H1 (cell line): ENCODE data around the gene PLXDC2. TPM values are rescaled to one million over a fixed set of nuclear protein-coding genes. Genes with fewer than 3 reads are reported as not detected.

Experiments used
- KDM5A ChIP-seq: fragments of 200-600 bp; IDR thresholded peaks from 2 replicates; pipeline ENCODE4 v1.7.1; 2012; ENCODE audit warnings: mild to moderate bottlenecking, low read length, inconsistent platforms, mixed read lengths
- RXRA ChIP-seq: IDR thresholded peaks from 2 replicates; pipeline ENCODE4 v1.6.1; 2011; ENCODE audit warnings: low read depth, mild to moderate bottlenecking, low read length, moderate library complexity; ENCODE audit not compliant: insufficient read depth
- TEAD4 ChIP-seq: IDR thresholded peaks from 2 replicates; pipeline ENCODE4 v1.6.1; 2012; ENCODE audit warnings: low read depth, low read length, inconsistent platforms, mixed read lengths
- polyA plus RNA-seq, 7 experiments: library from polyadenylated mRNA; depleted of rRNA in 3 of 7; stranded (reverse) in 5 of 7; unstranded in 2 of 7; fragments of >200 nt in 5 of 7; fragments of 200-250 nt in 2 of 7; gene quantifications; 1 replicate in 5 of 7; 2 replicates in 1 of 7; 4 replicates in 1 of 7; pipeline versions ENCODE4 v1.2.1 to v1.2.3, GENCODE V29; 2011 to 2013; ENCODE audit warnings: missing spikeins in 2 of 7, mixed read lengths in 2 of 7
- total RNA-seq: library from RNA; stranded (reverse); fragmentation: NEBNext Ultra II Directional; extraction: Animal tissue kit (Norgen Biotek cat#: 25700); gene quantifications from 2 replicates; pipeline ENCODE4 v1.2.1, GENCODE V29; 2021
- TF ChIP-seq, protein P1 (sequence below): fragments of 300-600 bp; sonication (generic); IDR thresholded peaks from 2 replicates; pipeline ENCODE4 v1.7.1; 2012; ENCODE audit warnings: low read length, moderate library complexity, mild to moderate bottlenecking, inconsistent platforms; ENCODE audit not compliant: insufficient replicate concordance
- TF ChIP-seq, protein P2 (sequence below): IDR thresholded peaks from 2 replicates; pipeline ENCODE4 v1.6.1; 2012; ENCODE audit warnings: inconsistent platforms
- TF ChIP-seq, protein P3 (sequence below): IDR thresholded peaks from 2 replicates; pipeline ENCODE4 v1.6.1; 2012; ENCODE audit warnings: low read length, inconsistent platforms

The PLXDC2 gene
- total and polyA plus RNA-seq, 2 of the 8 experiments (the other 6 are each of a cell fraction or from before 2014, with no cell fraction given): 23.0 to 40.5 TPM

DNA sequence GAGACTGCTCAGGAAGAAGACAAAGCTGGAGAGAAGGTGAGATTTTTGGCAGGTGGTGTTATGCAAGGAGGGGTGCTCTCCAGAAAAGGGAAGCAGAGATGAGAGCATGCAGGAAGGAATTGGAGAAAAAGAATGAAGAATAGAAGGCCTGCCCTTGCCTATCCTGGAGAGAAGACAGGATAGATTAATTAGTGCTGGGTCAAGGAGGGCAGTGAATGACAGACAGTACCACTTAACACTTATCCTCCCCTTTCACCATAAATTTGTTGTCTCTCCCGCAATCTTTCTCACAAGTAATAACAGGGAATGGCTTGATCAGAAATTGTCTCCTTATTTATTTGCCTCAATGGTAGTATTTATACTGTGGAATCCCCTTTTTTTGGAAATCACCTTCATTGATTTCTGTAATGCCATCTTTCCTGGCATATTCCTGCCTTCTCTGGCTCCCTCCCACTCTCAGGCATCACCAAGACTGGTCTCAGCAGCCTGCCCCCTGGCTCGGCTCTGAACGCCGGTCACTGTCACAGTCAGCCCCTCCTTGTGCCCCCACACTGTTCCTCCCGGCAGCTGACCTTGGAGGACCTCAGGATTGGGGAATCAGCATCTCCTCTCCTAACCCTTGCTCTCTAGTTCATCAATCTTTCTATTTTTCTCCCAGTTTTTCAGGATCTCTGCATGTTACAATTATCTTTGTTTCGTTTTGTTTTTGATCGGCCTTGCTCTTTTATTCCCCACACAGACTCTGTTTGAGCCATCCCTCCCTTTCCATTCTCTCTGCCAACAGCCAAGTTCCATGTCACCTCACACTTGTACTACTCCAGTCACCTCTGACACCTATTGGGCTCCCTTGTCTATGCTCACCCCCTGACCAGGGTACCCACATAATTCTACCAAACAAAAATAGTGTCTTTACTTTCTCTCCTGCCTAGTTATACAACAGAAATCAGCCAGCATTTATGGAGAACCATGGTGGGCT is 294.2 kb downstream of the PLXDC2 start (continued):
- TF ChIP-seq, protein P1, sequence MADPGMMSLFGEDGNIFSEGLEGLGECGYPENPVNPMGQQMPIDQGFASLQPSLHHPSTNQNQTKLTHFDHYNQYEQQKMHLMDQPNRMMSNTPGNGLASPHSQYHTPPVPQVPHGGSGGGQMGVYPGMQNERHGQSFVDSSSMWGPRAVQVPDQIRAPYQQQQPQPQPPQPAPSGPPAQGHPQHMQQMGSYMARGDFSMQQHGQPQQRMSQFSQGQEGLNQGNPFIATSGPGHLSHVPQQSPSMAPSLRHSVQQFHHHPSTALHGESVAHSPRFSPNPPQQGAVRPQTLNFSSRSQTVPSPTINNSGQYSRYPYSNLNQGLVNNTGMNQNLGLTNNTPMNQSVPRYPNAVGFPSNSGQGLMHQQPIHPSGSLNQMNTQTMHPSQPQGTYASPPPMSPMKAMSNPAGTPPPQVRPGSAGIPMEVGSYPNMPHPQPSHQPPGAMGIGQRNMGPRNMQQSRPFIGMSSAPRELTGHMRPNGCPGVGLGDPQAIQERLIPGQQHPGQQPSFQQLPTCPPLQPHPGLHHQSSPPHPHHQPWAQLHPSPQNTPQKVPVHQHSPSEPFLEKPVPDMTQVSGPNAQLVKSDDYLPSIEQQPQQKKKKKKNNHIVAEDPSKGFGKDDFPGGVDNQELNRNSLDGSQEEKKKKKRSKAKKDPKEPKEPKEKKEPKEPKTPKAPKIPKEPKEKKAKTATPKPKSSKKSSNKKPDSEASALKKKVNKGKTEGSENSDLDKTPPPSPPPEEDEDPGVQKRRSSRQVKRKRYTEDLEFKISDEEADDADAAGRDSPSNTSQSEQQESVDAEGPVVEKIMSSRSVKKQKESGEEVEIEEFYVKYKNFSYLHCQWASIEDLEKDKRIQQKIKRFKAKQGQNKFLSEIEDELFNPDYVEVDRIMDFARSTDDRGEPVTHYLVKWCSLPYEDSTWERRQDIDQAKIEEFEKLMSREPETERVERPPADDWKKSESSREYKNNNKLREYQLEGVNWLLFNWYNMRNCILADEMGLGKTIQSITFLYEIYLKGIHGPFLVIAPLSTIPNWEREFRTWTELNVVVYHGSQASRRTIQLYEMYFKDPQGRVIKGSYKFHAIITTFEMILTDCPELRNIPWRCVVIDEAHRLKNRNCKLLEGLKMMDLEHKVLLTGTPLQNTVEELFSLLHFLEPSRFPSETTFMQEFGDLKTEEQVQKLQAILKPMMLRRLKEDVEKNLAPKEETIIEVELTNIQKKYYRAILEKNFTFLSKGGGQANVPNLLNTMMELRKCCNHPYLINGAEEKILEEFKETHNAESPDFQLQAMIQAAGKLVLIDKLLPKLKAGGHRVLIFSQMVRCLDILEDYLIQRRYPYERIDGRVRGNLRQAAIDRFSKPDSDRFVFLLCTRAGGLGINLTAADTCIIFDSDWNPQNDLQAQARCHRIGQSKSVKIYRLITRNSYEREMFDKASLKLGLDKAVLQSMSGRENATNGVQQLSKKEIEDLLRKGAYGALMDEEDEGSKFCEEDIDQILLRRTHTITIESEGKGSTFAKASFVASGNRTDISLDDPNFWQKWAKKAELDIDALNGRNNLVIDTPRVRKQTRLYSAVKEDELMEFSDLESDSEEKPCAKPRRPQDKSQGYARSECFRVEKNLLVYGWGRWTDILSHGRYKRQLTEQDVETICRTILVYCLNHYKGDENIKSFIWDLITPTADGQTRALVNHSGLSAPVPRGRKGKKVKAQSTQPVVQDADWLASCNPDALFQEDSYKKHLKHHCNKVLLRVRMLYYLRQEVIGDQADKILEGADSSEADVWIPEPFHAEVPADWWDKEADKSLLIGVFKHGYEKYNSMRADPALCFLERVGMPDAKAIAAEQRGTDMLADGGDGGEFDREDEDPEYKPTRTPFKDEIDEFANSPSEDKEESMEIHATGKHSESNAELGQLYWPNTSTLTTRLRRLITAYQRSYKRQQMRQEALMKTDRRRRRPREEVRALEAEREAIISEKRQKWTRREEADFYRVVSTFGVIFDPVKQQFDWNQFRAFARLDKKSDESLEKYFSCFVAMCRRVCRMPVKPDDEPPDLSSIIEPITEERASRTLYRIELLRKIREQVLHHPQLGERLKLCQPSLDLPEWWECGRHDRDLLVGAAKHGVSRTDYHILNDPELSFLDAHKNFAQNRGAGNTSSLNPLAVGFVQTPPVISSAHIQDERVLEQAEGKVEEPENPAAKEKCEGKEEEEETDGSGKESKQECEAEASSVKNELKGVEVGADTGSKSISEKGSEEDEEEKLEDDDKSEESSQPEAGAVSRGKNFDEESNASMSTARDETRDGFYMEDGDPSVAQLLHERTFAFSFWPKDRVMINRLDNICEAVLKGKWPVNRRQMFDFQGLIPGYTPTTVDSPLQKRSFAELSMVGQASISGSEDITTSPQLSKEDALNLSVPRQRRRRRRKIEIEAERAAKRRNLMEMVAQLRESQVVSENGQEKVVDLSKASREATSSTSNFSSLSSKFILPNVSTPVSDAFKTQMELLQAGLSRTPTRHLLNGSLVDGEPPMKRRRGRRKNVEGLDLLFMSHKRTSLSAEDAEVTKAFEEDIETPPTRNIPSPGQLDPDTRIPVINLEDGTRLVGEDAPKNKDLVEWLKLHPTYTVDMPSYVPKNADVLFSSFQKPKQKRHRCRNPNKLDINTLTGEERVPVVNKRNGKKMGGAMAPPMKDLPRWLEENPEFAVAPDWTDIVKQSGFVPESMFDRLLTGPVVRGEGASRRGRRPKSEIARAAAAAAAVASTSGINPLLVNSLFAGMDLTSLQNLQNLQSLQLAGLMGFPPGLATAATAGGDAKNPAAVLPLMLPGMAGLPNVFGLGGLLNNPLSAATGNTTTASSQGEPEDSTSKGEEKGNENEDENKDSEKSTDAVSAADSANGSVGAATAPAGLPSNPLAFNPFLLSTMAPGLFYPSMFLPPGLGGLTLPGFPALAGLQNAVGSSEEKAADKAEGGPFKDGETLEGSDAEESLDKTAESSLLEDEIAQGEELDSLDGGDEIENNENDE: no peak
- TF ChIP-seq TEAD4 (no peak), KDM5A (no peak), RXRA (no peak)
- TF ChIP-seq, protein P2, sequence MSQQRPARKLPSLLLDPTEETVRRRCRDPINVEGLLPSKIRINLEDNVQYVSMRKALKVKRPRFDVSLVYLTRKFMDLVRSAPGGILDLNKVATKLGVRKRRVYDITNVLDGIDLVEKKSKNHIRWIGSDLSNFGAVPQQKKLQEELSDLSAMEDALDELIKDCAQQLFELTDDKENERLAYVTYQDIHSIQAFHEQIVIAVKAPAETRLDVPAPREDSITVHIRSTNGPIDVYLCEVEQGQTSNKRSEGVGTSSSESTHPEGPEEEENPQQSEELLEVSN: no peak
- TF ChIP-seq, protein P3, sequence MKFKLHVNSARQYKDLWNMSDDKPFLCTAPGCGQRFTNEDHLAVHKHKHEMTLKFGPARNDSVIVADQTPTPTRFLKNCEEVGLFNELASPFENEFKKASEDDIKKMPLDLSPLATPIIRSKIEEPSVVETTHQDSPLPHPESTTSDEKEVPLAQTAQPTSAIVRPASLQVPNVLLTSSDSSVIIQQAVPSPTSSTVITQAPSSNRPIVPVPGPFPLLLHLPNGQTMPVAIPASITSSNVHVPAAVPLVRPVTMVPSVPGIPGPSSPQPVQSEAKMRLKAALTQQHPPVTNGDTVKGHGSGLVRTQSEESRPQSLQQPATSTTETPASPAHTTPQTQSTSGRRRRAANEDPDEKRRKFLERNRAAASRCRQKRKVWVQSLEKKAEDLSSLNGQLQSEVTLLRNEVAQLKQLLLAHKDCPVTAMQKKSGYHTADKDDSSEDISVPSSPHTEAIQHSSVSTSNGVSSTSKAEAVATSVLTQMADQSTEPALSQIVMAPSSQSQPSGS: no peak
